ENCODE results near the gene FAM120B.
"Not testable (repeated sequence)": the region's sequence is repeated elsewhere in the genome, so short reads cannot be mapped to it uniquely, and the experiment has no call there.

FAM120B gene

DNA sequence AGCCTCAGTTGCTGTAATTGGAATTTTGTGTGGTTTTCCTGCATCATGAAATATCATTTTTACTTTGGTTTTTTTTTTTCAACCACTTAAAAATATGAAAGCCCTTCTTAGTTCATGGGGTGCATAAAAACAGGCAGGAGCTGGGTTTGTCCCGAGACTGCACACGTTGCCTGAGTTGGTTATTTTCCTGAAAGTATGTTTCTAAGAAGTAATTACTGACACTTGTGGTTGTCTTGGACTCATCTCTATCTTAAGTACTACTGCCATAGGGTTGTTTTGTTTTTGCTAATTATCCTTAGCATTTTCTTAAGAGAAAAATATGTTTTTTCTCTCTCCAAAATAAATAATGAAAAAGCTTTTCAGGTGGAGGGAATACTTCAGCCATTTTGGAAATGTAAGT, 40.1 kb downstream of the FAM120B start:
- CTCF ChIA-PET: no interaction called here
- no peak for DNase-seq (ENCODE audit: low read depth, low spot score)
- TF ChIP-seq, protein P1, sequence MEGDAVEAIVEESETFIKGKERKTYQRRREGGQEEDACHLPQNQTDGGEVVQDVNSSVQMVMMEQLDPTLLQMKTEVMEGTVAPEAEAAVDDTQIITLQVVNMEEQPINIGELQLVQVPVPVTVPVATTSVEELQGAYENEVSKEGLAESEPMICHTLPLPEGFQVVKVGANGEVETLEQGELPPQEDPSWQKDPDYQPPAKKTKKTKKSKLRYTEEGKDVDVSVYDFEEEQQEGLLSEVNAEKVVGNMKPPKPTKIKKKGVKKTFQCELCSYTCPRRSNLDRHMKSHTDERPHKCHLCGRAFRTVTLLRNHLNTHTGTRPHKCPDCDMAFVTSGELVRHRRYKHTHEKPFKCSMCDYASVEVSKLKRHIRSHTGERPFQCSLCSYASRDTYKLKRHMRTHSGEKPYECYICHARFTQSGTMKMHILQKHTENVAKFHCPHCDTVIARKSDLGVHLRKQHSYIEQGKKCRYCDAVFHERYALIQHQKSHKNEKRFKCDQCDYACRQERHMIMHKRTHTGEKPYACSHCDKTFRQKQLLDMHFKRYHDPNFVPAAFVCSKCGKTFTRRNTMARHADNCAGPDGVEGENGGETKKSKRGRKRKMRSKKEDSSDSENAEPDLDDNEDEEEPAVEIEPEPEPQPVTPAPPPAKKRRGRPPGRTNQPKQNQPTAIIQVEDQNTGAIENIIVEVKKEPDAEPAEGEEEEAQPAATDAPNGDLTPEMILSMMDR (IDR thresholded peaks at IDR 0.05; ENCODE audit: insufficient read depth, low read length, missing control alignments): no peak
- POLR2A ChIA-PET: no interaction called here
- no peak overlapping the region for H3K4me3 ChIP-seq (ENCODE audit: low read depth, low read length)

DNA sequence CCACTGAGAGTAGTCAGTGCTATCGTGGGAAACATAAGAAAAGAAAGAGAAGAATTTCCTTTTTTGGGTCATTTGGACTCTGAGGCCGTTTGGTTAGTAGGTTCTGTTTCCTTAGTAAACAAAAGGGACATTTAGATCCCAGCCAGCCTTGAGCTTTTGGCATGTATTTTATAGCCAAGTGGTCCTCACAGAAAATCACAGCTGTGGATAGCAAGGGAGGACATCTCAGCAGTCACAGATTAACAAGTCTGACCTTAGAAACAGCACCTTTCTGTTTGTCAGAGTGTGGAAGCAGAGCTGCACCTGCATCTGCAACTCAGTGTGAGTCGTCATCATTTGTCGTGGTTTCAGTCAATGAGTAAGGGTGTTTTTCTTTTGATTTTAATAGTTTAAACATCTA, 40.5 kb downstream of the FAM120B start:
- no peak for DNase-seq (ENCODE audit: low read depth, low spot score)
- TF ChIP-seq, protein P1 (IDR thresholded peaks at IDR 0.05; ENCODE audit: insufficient read depth, low read length, missing control alignments): no peak
- POLR2A ChIA-PET: no interaction called here
- CTCF ChIA-PET: no interaction called here
- no peak overlapping the region for H3K4me3 ChIP-seq (ENCODE audit: low read depth, low read length)

DNA sequence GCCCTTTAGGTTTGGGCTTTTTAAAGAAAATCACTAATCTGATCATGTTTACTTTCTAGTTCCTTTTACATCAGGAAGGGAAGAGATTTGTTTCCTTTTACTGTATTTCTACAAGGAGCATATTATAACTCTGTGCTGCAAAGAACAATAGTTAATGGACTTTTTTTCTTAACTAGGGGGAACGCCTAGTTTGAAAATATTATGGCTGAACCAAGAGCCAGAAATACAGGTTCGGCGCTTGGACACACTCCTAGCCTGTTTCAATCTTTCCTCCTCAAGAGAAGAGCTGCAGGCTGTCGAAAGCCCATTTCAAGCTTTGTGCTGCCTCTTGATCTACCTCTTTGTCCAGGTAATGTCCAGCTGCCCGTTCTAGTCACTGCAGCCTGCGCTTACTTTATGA, 41.4 kb downstream of the FAM120B start:
- ChIA-PET POLR2A (interaction anchor here (1.1 kb wide), 1 partner anchor 19 kb away, joined by 3 read pairs; no protein-coding TSS in a partner anchor), CTCF (no interaction called here)
- no peak for DNase-seq (ENCODE audit: low read depth, low spot score)
- no peak overlapping the region for H3K4me3 ChIP-seq (ENCODE audit: low read depth, low read length)
- TF ChIP-seq, protein P1 (IDR thresholded peaks at IDR 0.05; ENCODE audit: insufficient read depth, low read length, missing control alignments): no peak

DNA sequence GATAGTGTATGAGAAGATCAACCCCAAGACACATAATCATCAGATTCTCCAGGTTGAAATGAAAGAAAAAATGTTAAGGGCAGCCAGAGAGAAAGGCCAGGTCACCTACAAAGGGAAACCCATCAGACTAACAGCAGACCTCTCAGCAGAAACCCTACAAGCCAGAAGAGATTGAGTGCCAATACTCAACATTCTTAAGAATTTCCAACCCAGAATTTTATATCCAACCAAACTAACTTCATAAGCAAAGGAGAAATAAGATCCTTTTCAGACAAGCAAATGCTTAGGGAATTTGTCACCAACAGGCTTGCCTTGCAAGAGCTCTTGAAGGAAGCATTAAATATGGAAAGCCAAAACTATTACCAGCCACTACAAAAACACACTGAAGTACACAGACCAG, 44.9 kb downstream of the FAM120B start:
- POLR2A ChIA-PET: not testable (repeated sequence)

DNA sequence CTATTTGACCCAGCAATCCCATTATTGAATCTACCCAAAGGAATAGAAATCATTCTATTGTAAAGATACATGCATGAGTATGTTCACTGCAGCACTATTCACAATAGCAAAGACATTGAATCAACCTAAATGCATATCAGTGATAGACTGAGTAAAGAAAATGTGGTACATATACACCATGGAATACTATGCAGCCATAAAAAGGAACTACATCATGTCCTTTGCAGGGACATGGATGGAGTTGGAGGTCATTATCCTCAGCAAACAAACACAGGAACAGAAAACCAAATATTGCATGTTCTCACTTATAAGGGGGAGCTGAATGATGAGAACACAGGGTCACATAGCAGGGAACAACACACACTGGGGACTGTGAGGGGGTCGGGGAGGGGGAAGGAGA, 48.6 kb downstream of the FAM120B start:
- H3K4me3 ChIP-seq (ENCODE audit: low read depth, low read length); DNase-seq (ENCODE audit: low read depth, low spot score); CTCF ChIA-PET; POLR2A ChIA-PET: not testable (repeated sequence)

More for the DNA sequence above, 44.9 kb downstream of the FAM120B start:
- H3K4me3 ChIP-seq (ENCODE audit: low read depth, low read length); CTCF ChIA-PET; DNase-seq (ENCODE audit: low read depth, low spot score): not testable (repeated sequence)

DNA sequence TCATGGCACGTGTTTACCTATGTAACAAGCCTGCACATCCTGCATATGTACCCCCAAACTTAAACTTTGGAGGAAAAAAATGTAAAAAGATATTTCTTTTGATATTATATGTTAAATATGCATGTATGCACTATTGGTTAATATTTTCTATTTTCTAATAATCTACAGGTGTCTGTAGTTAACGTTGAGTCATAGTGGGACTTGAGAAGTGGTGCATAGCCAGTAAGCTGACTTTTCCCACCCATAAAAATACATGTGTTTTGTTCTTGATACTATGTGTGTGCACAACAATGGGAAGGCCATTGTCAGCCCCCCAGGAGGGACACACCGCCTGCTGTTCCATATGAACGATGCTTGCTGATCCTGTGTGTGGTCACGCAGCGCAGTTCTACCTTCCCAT, 49.1 kb downstream of the FAM120B start:
- ChIA-PET CTCF (no interaction called here), POLR2A (no interaction called here)
- DNase-seq (ENCODE audit: low read depth, low spot score): no peak
- TF ChIP-seq, protein P1 (IDR thresholded peaks at IDR 0.05; ENCODE audit: insufficient read depth, low read length, missing control alignments): no peak
- H3K4me3 ChIP-seq (ENCODE audit: low read depth, low read length): no peak overlapping the region

DNA sequence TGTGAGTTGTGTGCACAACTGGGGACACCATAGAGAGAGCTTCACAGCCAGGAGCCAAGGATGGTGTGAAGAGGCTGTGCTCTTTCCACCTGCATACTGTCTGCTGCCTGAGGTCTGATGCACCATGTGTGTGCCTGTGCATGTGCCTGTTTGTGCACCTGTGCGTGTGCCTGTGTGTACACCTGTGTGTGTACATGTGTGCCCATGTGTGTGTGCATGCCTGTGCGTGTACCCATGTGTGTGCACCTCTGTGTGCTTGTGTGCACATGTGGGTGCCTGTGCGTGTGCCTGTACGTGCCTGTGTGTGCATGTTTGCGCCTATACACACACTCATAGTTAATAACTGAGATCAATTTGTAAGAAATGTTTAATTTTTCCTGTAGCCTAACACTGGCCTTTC, 51.3 kb downstream of the FAM120B start:
- no peak for DNase-seq (ENCODE audit: low read depth, low spot score)
- TF ChIP-seq, protein P1 (IDR thresholded peaks at IDR 0.05; ENCODE audit: insufficient read depth, low read length, missing control alignments): no peak
- ChIA-PET CTCF (no interaction called here), POLR2A (no interaction called here)
- H3K4me3 ChIP-seq (ENCODE audit: low read depth, low read length): no peak overlapping the region

DNA sequence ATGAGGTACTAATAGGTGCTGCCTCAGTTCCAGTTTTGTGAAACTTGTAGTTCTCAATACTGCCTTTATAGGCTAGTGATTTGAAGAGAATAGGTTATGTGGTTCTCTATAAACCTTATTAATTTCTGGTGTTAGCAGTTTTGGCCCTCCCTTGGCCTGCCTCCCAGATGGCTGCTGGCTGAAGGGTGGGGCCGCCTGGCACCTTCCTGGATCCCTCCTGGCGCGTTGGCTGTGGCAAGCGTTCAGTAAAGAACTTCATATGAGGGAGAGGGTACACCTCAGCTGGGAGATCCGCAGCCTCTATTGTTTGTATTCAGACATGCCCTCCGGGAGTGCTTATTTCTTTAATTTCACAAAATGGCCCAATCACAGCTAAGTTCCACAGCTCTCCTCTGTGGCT, 51.9 kb downstream of the FAM120B start:
- DNase-seq (ENCODE audit: low read depth, low spot score): no peak
- ChIA-PET CTCF (no interaction called here), POLR2A (no interaction called here)
- TF ChIP-seq, protein P1 (IDR thresholded peaks at IDR 0.05; ENCODE audit: insufficient read depth, low read length, missing control alignments): no peak
- H3K4me3 ChIP-seq (ENCODE audit: low read depth, low read length): no peak overlapping the region
